ENCODE data around the gene TNS3. TPM values are rescaled to one million over a fixed set of nuclear protein-coding genes. Genes with fewer than 3 reads are reported as not detected.

Gene TNS3
- total RNA-seq, 1 donor from 2014 or later: 452 TPM

- H3K27me3 Mint-ChIP-seq (ENCODE audit: low read depth): no peaks in the 10 kb centered on the region
- peak overlapping the region; percentile 57 for H3K27ac Mint-ChIP-seq
- no peaks in the 10 kb centered on the region for H3K9me3 Mint-ChIP-seq
- TF ChIP-seq CTCF (IDR thresholded peaks at IDR 0.05; ENCODE audit: unreplicated experiment): no peak
- DNase-seq (ENCODE audit: low spot score in 2 of 2, unreplicated experiment in 2 of 2): no peak
- peaks cover 63% of the 10 kb centered on the region for H3K36me3 Mint-ChIP-seq
- H3K4me3 Mint-ChIP-seq: no peak overlapping the region
- peaks cover 12% of the 10 kb centered on the region for H3K4me1 Mint-ChIP-seq
Observed at GRCh38 chr7:47393406-47393805, 188.5 kb downstream of the TNS3 start.

GRCh38 chr7:47392241-47392759, 189.6 kb downstream of the TNS3 start:
- TF ChIP-seq CTCF (IDR thresholded peaks at IDR 0.05; ENCODE audit: unreplicated experiment): no peak
- Mint-ChIP-seq H3K4me1 (peaks cover 12% of the 10 kb centered on the region), H3K4me3 (no peak overlapping the region), H3K27me3 (ENCODE audit: low read depth) (no peaks in the 10 kb centered on the region), H3K9me3 (no peaks in the 10 kb centered on the region), H3K27ac (peak overlapping the region; percentile 72), H3K36me3 (peaks cover 67% of the 10 kb centered on the region)
- peak in 1 of 2 experiments; percentile 53 for DNase-seq (ENCODE audit: low spot score in 2 of 2, unreplicated experiment in 2 of 2)

GRCh38 chr7:47391726-47392125, 190.2 kb downstream of the TNS3 start:
- TF ChIP-seq CTCF (IDR thresholded peaks at IDR 0.05; ENCODE audit: unreplicated experiment): no peak
- DNase-seq (ENCODE audit: low spot score in 2 of 2, unreplicated experiment in 2 of 2): no peak
- Mint-ChIP-seq H3K27me3 (ENCODE audit: low read depth) (no peaks in the 10 kb centered on the region), H3K9me3 (no peaks in the 10 kb centered on the region), H3K4me3 (no peak overlapping the region), H3K27ac (peak overlapping the region; percentile 72), H3K4me1 (peaks cover 12% of the 10 kb centered on the region), H3K36me3 (peaks cover 65% of the 10 kb centered on the region)

GRCh38 chr7:47390914-47391313, 191.0 kb downstream of the TNS3 start:
- H3K27ac Mint-ChIP-seq: peak overlapping the region; percentile 2
- TF ChIP-seq CTCF (IDR thresholded peaks at IDR 0.05; ENCODE audit: unreplicated experiment): no peak
- peaks cover 57% of the 10 kb centered on the region for H3K36me3 Mint-ChIP-seq
- no peaks in the 10 kb centered on the region for H3K27me3 Mint-ChIP-seq (ENCODE audit: low read depth)
- H3K4me1 Mint-ChIP-seq: peaks cover 12% of the 10 kb centered on the region
- no peaks in the 10 kb centered on the region for H3K9me3 Mint-ChIP-seq
- no peak overlapping the region for H3K4me3 Mint-ChIP-seq
- no peak for DNase-seq (ENCODE audit: low spot score in 2 of 2, unreplicated experiment in 2 of 2)

- H3K4me1 Mint-ChIP-seq: peaks cover 12% of the 10 kb centered on the region
- no peaks in the 10 kb centered on the region for H3K9me3 Mint-ChIP-seq
- DNase-seq (ENCODE audit: low spot score in 2 of 2, unreplicated experiment in 2 of 2): no peak
- H3K27me3 Mint-ChIP-seq (ENCODE audit: low read depth): no peaks in the 10 kb centered on the region
- no peak overlapping the region for H3K4me3 Mint-ChIP-seq
- H3K27ac Mint-ChIP-seq: no peak overlapping the region
- peaks cover 54% of the 10 kb centered on the region for H3K36me3 Mint-ChIP-seq
- no peak for TF ChIP-seq CTCF (IDR thresholded peaks at IDR 0.05; ENCODE audit: unreplicated experiment)
Observed at GRCh38 chr7:47389923-47390630, 191.8 kb downstream of the TNS3 start.

All from mesothelial cell of epicardium (in vitro differentiated cells).